Measurements from ENCODE around the gene CLPTM1L. TPM values are rescaled to one million over a fixed set of nuclear protein-coding genes. Genes with fewer than 3 reads are reported as not detected.

Gene CLPTM1L, protein sequence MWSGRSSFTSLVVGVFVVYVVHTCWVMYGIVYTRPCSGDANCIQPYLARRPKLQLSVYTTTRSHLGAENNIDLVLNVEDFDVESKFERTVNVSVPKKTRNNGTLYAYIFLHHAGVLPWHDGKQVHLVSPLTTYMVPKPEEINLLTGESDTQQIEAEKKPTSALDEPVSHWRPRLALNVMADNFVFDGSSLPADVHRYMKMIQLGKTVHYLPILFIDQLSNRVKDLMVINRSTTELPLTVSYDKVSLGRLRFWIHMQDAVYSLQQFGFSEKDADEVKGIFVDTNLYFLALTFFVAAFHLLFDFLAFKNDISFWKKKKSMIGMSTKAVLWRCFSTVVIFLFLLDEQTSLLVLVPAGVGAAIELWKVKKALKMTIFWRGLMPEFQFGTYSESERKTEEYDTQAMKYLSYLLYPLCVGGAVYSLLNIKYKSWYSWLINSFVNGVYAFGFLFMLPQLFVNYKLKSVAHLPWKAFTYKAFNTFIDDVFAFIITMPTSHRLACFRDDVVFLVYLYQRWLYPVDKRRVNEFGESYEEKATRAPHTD
- 10 to 100 TPM; 49.5 to 67.8 (median 58.9) TPM for total RNA-seq
- 10 to 100 TPM; 33.1 to 90.5 (median 33.6) TPM for polyA plus RNA-seq

DNA sequence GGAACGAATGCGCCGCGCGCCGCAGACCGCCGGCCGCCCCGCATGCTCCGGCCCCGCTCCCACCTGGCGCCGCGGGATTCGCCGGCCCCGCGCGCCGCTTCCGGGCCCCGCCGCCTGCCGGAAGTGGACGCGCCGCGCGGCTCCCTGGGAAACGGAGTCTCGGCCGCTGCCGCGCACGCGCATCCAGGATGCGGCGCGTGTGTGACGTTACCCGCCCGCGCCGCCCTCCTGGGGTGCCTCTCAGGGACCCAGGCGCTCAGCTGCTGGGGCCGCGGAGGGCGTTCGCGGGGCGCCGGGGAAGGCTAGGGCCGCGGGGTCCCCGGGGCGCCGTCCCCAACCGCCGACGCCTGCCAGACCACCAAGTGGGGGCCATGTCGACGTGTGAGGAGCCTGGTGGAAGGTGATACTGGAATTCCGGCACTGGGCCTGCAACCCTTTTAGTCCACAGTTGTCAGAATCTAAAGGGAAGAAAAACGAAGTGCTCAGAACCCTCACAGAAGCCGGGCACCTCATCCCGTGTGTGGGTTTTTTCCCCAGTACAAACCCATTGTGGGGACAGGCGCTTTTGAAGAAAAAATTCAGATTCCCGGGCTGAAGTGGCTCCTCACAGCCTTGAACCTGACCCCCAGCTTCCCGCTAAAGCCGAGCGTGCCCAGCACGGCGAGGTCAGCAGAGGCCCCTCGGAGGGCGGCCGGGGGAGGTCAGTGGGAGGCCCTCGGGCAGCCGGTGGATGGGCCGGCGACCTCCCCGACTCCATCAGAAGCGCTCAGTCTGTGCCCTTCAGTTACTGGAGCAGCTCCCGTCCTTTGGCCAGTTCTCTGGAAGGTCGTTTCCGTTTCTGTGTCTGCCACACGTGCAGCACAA lies at the start of gene CLPTM1L:
CLPTM1L (minus strand) TSS at position 125 of the 864 bp plus-strand sequence. CDS start 258 bp downstream, outside the sequence.
- H3K4me3 ChIP-seq, result peak within 1 kb of the TSS; percentile 71 to 99 (median 86)
- peaks cover 0 to 33% (median 23%) of the 10 kb centered on the region in 4 donors for H3K4me1 ChIP-seq
- H3K9me3 ChIP-seq, result no peaks in the 10 kb centered on the region
- no peaks in the 10 kb centered on the region for H3K27me3 ChIP-seq
- peaks cover 0 to 29% (median 15%) of the 10 kb centered on the region in 4 donors for H3K36me3 ChIP-seq
- DNase-seq, result peak; percentile 92
- TF ChIP-seq, protein P1, sequence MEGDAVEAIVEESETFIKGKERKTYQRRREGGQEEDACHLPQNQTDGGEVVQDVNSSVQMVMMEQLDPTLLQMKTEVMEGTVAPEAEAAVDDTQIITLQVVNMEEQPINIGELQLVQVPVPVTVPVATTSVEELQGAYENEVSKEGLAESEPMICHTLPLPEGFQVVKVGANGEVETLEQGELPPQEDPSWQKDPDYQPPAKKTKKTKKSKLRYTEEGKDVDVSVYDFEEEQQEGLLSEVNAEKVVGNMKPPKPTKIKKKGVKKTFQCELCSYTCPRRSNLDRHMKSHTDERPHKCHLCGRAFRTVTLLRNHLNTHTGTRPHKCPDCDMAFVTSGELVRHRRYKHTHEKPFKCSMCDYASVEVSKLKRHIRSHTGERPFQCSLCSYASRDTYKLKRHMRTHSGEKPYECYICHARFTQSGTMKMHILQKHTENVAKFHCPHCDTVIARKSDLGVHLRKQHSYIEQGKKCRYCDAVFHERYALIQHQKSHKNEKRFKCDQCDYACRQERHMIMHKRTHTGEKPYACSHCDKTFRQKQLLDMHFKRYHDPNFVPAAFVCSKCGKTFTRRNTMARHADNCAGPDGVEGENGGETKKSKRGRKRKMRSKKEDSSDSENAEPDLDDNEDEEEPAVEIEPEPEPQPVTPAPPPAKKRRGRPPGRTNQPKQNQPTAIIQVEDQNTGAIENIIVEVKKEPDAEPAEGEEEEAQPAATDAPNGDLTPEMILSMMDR (IDR thresholded peaks at IDR 0.05), result no peak
- peak; percentile 69 to 93 (median 88) for TF ChIP-seq POLR2AphosphoS5 (IDR thresholded peaks at IDR 0.05)
- TF ChIP-seq POLR2A (IDR thresholded peaks at IDR 0.05), result peak; percentile 62 to 63
- intact Hi-C loops (cut with DNase I), result loop anchor here (2.0 to 10.0 kb wide), 3 partner anchors 180 to 454 kb away; partner anchors contain the start of genes LPCAT1 and MRPL36
- H3K27ac ChIP-seq, result peak within 1 kb of the TSS; percentile 83 to 94 (median 90)
- WGBS, 2 donors, result 1% methylated on average over 87 of the region's 87 CpGs

GRCh38 chr5:1393571-1394501 lies 48.9 kb upstream of the CLPTM1L start:
- Histone ChIP-seq H3K9me3 (no peaks in the 10 kb centered on the region), H3K27me3 (peaks cover 2 to 63% (median 33%) of the 10 kb centered on the region in 3 donors), H3K27ac (no peak overlapping the region), H3K4me1 (no peaks in the 10 kb centered on the region), H3K4me3 (no peak overlapping the region), H3K36me3 (no peaks in the 10 kb centered on the region)
- TF ChIP-seq POLR2A (IDR thresholded peaks at IDR 0.05) (no peak), EP300 (IDR thresholded peaks at IDR 0.05) (no peak), POLR2AphosphoS5 (IDR thresholded peaks at IDR 0.05) (no peak)
- TF ChIP-seq, protein P1 (IDR thresholded peaks at IDR 0.05), result no peak
- intact Hi-C loops (cut with DNase I), result no loop called here
- 56 to 61% methylated on average over 36 of the region's 36 CpGs for WGBS, 2 donors
- no peak for DNase-seq

- no peaks in the 10 kb centered on the region for H3K36me3 ChIP-seq
- no peak for DNase-seq
- no peak overlapping the region for H3K4me3 ChIP-seq
- TF ChIP-seq POLR2AphosphoS5 (IDR thresholded peaks at IDR 0.05) (no peak), POLR2A (IDR thresholded peaks at IDR 0.05) (no peak), EP300 (IDR thresholded peaks at IDR 0.05) (no peak)
- TF ChIP-seq, protein P1 (IDR thresholded peaks at IDR 0.05), result no peak
- H3K27me3 ChIP-seq, result peaks cover 2 to 67% (median 33%) of the 10 kb centered on the region in 3 donors
- intact Hi-C loops (cut with DNase I), result no loop called here
- H3K27ac ChIP-seq, result no peak overlapping the region
- no peaks in the 10 kb centered on the region for H3K4me1 ChIP-seq
- 57 to 72% methylated on average over 22 of the region's 22 CpGs for WGBS, 2 donors
- H3K9me3 ChIP-seq, result no peaks in the 10 kb centered on the region
Measured at GRCh38 chr5:1392801-1393565, 48.1 kb upstream of the CLPTM1L start.

All from sigmoid colon (tissue), 7 donors.